Measurements from ENCODE around the gene CEP89.

- no peak for TF ChIP-seq CTCF (IDR thresholded peaks at IDR 0.05 in 4 of 5, conservative IDR thresholded peaks at IDR 0.05 in 1 of 5)
- TF ChIP-seq POLR2A (IDR thresholded peaks at IDR 0.05), result no peak
Observed at GRCh38 chr19:32971715-32972540, at the start of gene CEP89, which contains the start of gene FAAP24.
